T-helper 1 cell treated with Interleukin-12 subunit alpha and Interleukin-12 subunit beta and Interleukin-4 antibody, amounts not matched to agents 30 ng/mL and 1 ng/mL, for 36 hours (primary cell): ENCODE results near the gene TRMT10C. TPM values are rescaled to one million over a fixed set of nuclear protein-coding genes. Genes with fewer than 3 reads are reported as not detected.
"Not testable (repeated sequence)": the region's sequence is repeated elsewhere in the genome, so short reads cannot be mapped to it uniquely, and the experiment has no call there.

Experiments used
- intact Hi-C: fragments of 100-400 bp; cut with micrococcal nuclease; formaldehyde crosslinking; loops from one replicate; pipeline ENCODE4 v1.15.1; 2024
- total RNA-seq: library from RNA; stranded (reverse); gene quantifications from 2 replicates; pipeline ENCODE4 v1.2.3, GENCODE V29; 2022

Gene TRMT10C
- total RNA-seq, 1 donor from 2014 or later, result 26.7 TPM

DNA sequence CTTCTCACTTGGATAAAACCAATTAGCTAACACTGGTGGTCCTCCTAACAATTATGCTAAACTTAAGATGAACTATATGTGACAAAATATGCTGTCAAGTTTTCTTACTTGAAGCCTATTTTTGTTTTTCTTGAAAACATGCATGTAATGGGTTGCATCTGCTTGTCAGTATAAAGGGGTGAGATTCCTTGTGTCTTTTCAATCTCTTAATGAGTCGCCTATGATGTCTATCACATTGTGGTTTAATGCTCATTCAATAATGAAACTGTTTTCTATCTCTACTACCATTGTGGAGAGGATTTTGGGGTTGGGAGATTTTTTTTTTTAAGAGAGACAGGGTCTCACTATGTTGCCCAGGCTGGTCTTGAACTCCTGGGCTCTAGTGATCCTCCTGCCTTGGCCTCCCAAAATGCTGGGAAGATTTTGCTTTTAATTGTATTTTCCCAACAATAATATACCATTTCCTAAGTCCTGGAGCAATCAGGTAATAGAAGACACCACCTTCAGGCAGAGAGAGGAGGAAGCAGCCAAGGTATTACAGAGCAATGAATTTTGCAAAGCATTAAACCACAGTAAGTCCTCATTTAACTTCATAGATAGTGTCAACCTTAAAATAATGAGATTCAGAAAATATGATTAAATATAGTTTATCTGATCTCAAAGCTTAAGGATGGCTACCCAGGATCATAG is 17.4 kb upstream of the TRMT10C start:
- intact Hi-C loops, result no loop called here

GRCh38 chr3:101548527-101549105 is 13.1 kb upstream of the TRMT10C start:
- intact Hi-C loops, result no loop called here

DNA sequence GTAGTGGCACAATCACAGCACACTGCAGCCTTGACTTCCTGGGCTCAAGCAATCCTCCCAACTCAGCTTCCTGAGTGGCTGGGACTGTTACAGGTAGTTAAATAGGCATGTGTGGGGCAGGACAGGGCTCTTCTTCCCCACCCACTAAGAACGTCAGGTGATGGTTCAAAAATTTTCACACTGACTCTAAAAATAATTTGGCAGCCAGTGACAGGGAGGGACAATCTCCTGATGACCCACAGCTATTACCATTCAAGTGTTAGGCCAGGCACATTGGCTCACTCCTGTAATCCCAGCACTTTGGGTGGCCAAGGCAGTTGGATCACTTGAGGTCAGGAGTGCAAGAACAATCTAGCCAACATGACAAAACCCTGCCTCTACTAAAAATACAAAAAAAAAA is 12.2 kb upstream of the TRMT10C start:
- intact Hi-C loops, result no loop called here

GRCh38 chr3:101551359-101552081 is 10.1 kb upstream of the TRMT10C start:
- intact Hi-C loops, result not testable (repeated sequence)

DNA sequence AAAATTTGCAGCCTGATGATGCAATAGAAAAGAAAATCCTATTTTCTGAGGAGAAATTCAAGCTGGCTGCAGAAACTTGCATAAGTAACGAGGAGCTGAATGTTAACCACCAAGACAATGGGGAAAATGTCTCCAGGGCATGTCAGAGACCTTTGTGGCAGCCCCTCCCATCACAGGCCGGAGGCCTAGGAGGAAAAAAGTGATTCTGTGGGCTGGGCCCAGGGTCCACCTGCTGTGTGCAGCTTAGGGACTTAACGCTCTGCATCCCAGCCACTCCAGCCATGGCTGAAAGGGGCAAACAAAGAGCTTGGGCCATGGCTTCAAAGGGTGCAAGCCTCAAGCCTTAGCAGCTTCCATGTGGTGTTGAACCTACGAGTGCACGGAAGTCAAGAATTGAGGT is 8.3 kb upstream of the TRMT10C start:
- intact Hi-C loops, result not testable (repeated sequence)

DNA sequence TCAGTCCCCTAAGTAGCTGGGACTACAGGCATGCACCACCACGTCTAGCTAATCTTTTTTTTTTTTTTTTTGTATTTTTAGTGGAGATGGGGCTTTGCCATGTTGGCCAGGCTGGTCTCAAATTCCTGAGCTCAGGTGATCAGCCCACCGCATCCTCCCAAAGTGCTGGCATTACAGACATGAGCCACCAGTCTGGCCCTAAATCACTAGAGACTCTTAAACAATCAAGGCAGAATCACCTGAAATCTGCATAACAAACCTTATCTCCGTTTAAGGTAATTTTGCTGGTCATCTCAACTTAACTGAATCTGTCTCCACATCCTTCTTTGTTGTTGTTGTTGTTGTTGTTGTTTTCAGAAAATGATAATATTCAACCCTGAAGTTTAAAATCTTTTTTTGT is 5.6 kb upstream of the TRMT10C start:
- intact Hi-C loops, result no loop called here

GRCh38 chr3:101567528-101568317 is 6.1 kb downstream of the TRMT10C start:
- intact Hi-C loops, result no loop called here

- intact Hi-C loops, result loop anchor here (5.0 kb wide), 1 partner anchor 656 kb away; no protein-coding TSS in a partner anchor
These were observed 9.6 kb downstream of the TRMT10C start for GRCh38 chr3:101571028-101571895.

DNA sequence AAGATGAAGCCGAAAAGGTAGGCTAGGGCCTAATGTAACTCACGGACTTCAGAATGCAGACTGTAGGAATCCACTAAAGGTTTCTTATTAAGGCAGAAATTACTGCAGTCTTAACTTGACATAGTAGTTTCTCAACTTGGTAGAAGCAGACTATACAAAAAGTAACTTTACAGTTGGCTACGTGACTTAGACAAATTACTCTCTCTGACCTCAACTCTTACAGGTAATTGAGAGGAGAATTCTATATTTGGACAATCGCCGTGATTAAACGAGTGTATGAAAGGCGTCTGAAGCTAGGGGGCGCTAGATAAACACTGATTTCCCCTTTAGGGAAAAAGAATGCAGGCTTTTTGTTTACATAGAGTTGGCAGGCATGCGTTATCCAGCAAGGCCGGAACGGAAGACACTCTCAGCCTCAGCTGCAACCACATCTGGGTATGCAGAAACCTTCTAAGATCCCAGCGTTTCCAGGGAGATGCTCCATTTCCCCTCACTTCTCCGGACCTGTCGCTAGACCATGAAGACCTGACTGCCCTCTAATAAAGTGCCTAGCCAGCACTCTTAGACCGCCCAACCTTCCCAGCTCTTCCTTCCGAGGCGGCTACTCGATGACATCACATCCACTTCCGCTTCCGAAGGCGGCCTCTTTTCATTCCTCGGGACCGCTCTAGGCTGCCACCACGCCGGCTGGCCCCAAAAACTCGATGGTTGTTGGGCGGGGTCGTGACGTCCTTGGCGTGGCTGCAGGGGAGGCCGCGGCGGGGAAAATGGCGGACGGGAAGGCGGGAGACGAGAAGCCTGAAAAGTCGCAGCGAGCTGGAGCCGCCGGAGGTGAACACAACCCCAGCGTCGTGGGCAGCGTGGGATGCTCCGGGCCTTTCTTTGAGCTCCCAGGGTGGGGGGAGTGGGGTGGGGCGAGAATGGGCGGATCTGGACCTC is 12.1 kb downstream of the TRMT10C start, which contains the start of gene PCNP:
Gene PCNP, plus strand, starts transcription at position 732 of the 939 bp plus-strand sequence. Its CDS starts 36 bp downstream, at position 768.
- intact Hi-C loops, result loop anchor here (1.0 to 5.0 kb wide), 18 partner anchors 12 to 1756 kb away; partner anchors contain the start of genes CEP97, CMSS1, LNP1 and NIT2

- intact Hi-C loops, result loop anchor here (1.0 to 5.0 kb wide), 8 partner anchors 102 to 1314 kb away; partner anchors contain the start of genes CEP97, LNP1, NXPE3 and TBC1D23
These were observed 12.9 kb downstream of the TRMT10C start for GRCh38 chr3:101574388-101575112.

DNA sequence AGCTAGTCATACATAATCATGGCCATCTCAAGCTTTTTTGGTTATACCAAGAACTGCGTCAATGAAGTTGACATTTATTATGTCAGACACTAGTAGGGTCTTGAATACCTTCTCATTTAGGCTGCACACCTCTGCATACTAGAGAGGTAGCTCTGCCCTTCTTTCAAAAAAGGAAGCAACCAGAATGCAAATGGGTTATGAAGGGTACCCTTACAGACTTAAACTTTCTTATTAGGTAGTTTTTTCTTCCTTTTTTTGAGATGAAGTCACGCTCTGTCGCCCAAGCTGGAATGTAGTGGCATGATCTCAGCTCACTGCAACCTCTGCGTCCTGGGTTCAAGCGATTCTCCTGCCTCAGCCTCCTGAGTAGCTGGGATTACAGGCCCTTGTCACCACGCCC is 15.6 kb downstream of the TRMT10C start:
- intact Hi-C loops, result no loop called here

DNA sequence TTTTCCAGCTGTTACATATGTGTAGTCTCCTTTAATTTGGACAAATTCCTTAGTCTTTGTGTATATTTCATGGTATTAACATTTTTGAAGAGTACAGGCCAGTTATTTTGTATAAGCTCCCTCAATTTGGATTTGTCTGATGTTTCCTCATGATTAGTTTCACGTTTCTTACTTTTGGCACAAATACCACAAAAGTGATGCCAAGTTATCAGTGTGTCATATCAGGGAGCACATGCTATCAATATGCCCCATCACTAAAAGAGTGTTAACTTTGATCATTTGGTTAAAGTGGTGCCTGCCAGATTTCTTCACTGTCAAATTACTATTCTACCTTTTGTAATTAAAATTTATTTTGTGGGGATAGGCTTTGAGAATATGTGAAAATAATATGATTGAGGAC is 26.9 kb downstream of the TRMT10C start:
- intact Hi-C loops, result no loop called here

DNA sequence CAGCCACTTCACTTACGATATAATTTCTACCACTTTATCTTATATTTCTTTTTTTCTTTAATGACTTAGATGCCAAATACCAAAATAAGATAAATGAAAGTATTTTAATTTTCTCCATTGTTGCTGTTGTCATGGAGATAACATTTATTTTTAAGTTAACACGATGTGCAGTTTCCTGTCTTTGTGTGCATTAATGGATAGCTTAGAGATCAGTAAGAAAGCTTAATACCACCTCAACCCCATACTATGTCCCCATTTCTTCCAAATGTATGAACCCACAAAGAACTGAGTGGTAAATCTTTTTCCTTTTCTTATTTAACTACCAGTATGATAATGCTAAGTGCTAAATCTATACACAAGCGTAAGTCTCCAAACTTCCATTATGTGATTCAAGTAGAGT is 29.4 kb downstream of the TRMT10C start:
- intact Hi-C loops, result no loop called here

- intact Hi-C loops, result no loop called here
These were observed 41.1 kb downstream of the TRMT10C start for GRCh38 chr3:101602731-101603130.

- intact Hi-C loops, result no loop called here
These were observed 41.5 kb downstream of the TRMT10C start for GRCh38 chr3:101603184-101603583.

GRCh38 chr3:101605398-101605797 is 43.7 kb downstream of the TRMT10C start:
- intact Hi-C loops, result not testable (repeated sequence)

GRCh38 chr3:101611023-101611422 is 49.4 kb downstream of the TRMT10C start:
- intact Hi-C loops, result no loop called here

DNA sequence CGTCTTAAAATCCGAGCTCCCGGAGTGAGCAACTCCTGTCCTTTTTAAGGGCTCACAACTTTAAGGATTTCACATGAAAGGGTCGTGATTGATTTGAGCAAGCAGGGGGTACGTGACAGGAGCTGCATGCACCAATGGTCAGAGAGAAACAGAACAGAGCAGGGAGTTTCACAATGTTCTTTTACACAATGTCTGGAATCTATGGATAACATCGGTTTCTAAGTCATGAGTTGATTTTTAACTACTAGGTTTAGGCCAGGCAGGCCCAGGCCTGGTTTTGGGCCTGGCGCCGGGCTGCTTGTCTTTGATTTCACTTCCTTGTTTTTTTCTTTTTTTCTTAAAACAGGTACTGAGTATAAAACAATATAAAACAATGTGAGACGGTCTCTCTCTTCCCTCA is 51.3 kb downstream of the TRMT10C start:
- intact Hi-C loops, result not testable (repeated sequence)

DNA sequence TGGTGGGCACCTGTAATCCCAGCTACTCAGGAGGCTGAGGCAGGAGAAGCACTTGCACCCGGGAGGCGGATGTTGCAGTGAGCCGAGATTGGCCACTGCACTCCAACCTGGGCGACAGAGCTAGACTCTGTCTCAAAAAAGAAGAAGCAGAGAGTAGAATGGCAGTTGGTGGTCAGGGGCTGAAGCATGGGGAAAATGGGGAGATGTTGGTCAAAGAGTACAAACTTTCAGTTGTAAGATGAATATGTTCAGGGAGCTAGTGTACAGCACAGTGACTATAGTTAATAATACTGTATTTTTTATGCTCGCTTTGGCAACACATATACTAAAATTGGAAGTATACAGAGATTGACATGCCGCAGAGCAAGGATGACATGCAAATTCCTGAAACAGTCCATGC is 53.9 kb downstream of the TRMT10C start:
- intact Hi-C loops, result no loop called here
